ENCODE data around the gene MAP3K4. TPM values are rescaled to one million over a fixed set of nuclear protein-coding genes. Genes with fewer than 3 reads are reported as not detected.

MAP3K4 gene
- polyA plus RNA-seq, 3 donors, result 3.2 to 12.3 (median 3.5) TPM

DNA sequence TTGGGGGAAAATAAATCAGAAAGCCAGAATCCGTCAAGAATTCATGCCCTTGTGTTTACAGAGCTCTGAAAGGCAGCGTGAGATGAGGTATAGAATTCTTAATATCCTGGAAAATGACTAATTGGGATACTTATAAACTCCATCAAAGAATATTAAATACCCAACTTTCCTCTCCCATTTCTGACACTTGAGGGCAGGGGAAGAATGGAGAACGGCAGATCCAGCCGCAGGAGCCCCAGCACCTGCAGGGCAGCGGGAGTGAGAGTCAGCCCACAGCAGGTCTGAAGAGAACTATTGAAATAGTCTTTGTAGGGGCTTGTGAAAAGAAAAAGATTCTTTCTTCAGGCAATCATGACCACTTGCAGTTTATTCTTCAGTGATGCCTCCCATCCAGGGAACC is 175.1 kb downstream of the MAP3K4 start:
- Histone ChIP-seq H3K4me2 (replicated peaks; ENCODE audit: extremely low read depth, low read length, poor library complexity, severe bottlenecking) (no peak overlapping the region), H2AFZ (ENCODE audit: insufficient read depth, low read depth, low read length, poor library complexity, severe bottlenecking) (no peak overlapping the region), H3K4me3 (replicated peaks in 1 of 3; ENCODE audit: low read depth in 2 of 3, low read length in 3 of 3) (no peak overlapping the region), H3K27ac (ENCODE audit: low read depth in 1 of 2, low read length in 2 of 2) (no peak overlapping the region), H3K27me3 (ENCODE audit: control insufficient read depth in 2 of 2, insufficient read depth in 2 of 2, low read length in 2 of 2) (no peaks in the 10 kb centered on the region), H3K4me1 (ENCODE audit: control insufficient read depth in 1 of 2, insufficient read depth in 2 of 2, low read length in 2 of 2) (peaks cover 14 to 20% of the 10 kb centered on the region in 2 donors), H3K79me2 (ENCODE audit: insufficient read depth, low read length) (no peaks in the 10 kb centered on the region), H4K20me1 (ENCODE audit: insufficient read depth, low read length) (no peaks in the 10 kb centered on the region), H3K9me3 (replicated peaks in 1 of 2; ENCODE audit: control insufficient read depth in 1 of 2, insufficient read depth in 1 of 2, low read length in 2 of 2) (peaks cover 0 to 4% of the 10 kb centered on the region in 2 donors), H3K9ac (ENCODE audit: insufficient read depth, low read length, poor library complexity, severe bottlenecking) (no peak overlapping the region), H3K36me3 (replicated peaks in 1 of 2; ENCODE audit: control insufficient read depth in 1 of 2, insufficient read depth in 2 of 2, low read length in 2 of 2) (peaks cover 0 to 26% of the 10 kb centered on the region in 2 donors)
- no peak for DNase-seq
- H3K27me3 Mint-ChIP-seq (ENCODE audit: low read depth in 3 of 3), result peaks cover 0 to 1% (median 1%) of the 10 kb centered on the region in 3 donors
- H3K27ac Mint-ChIP-seq, result peak overlapping the region in 1 of 7 donors; percentile 22
- WGBS (ENCODE audit: insufficient coverage), result no CpG with 5 or more reads among the region's 5 CpGs
- H3K4me3 Mint-ChIP-seq, result no peak overlapping the region
- peaks cover 20% of the 10 kb centered on the region for H3K4me1 Mint-ChIP-seq
- intact Hi-C loops (cut with micrococcal nuclease), result no loop called here
- TF ChIP-seq, protein P1, sequence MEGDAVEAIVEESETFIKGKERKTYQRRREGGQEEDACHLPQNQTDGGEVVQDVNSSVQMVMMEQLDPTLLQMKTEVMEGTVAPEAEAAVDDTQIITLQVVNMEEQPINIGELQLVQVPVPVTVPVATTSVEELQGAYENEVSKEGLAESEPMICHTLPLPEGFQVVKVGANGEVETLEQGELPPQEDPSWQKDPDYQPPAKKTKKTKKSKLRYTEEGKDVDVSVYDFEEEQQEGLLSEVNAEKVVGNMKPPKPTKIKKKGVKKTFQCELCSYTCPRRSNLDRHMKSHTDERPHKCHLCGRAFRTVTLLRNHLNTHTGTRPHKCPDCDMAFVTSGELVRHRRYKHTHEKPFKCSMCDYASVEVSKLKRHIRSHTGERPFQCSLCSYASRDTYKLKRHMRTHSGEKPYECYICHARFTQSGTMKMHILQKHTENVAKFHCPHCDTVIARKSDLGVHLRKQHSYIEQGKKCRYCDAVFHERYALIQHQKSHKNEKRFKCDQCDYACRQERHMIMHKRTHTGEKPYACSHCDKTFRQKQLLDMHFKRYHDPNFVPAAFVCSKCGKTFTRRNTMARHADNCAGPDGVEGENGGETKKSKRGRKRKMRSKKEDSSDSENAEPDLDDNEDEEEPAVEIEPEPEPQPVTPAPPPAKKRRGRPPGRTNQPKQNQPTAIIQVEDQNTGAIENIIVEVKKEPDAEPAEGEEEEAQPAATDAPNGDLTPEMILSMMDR (IDR thresholded peaks at IDR 0.05), result no peak
- peaks cover 20 to 25% of the 10 kb centered on the region in 2 donors for H3K36me3 Mint-ChIP-seq
- peaks cover 0 to 10% (median 3%) of the 10 kb centered on the region in 7 donors for H3K9me3 Mint-ChIP-seq

All from CD14-positive monocyte (primary cell).